Dermis lymphatic vessel endothelial cell (primary cell): Measurements from ENCODE around the gene KCNK16. TPM values are rescaled to one million over a fixed set of nuclear protein-coding genes. Genes with fewer than 3 reads are reported as not detected.

Source experiments
- total RNA-seq: library from RNA; depleted of rRNA; stranded (reverse); fragments of >200 nt; gene quantifications from 2 replicates; pipeline ENCODE4 v1.2.1, GENCODE V29; 2014

Gene KCNK16
- total RNA-seq, result not detected in 2 replicates

GRCh38 chr6:39322306-39322850 lies at the start of gene KCNK16:
KCNK16 (minus strand) TSS chr6:39322702; CDS start chr6:39322540, 162 bp downstream.

GRCh38 chr6:39314273-39314795 lies 8.2 kb downstream of the KCNK16 start, which contains the start of gene KCNK17:
KCNK17 (minus strand) TSS chr6:39314419; CDS start chr6:39314320, 99 bp downstream.

Other genes starting within 250 kb of the KCNK16 start
- gene SAYSD1, start 207.5 kb downstream of the KCNK16 start, total RNA-seq, result 11.2 and 12.2 TPM in 2 replicates
- gene KCNK5, start 93.2 kb downstream of the KCNK16 start, total RNA-seq, result not detected in 2 replicates
- 0.09 TPM in 1 of 2 replicates, not detected in the other for gene KCNK17, start 8.3 kb downstream of the KCNK16 start, total RNA-seq